Right lobe of liver (tissue), 6 donors: ENCODE measurements around the gene SUV39H1. TPM values are rescaled to one million over a fixed set of nuclear protein-coding genes. Genes with fewer than 3 reads are reported as not detected.
A peak's percentile ranks its signal among the peaks of the same experiment; 100 is the strongest.

Experiments
- ATAC-seq, 4 donors: fragments of 200-7000 bp; cut with Tn5 transposase; one replicate each; pipeline ENCODE4 v1.9.1; 2020; ENCODE audit warnings: mild to moderate bottlenecking in 4 of 4, moderate library complexity in 4 of 4
- DNase-seq, 3 donors: peaks; one replicate each; pipeline ENCODE4 v3.0.0-alpha.2; 2020
- H3K27ac ChIP-seq, 3 donors: fragments of 200-600 bp; one replicate each; pipeline ENCODE4 v1.8.0; 2022
- H3K27me3 ChIP-seq, 2 donors: fragments of 200-600 bp; one replicate each; pipeline ENCODE4 v1.8.0; 2022
- H3K36me3 ChIP-seq, 4 donors: fragments of 200-600 bp; sonication (generic) in 1 of 4; one replicate each; pipeline versions ENCODE4 v1.5.1 to v1.8.0; 2017 to 2022; ENCODE audit warnings: control low read depth in 1 of 4
- H3K4me1 ChIP-seq, 4 donors: fragments of 200-600 bp; sonication (generic) in 1 of 4; one replicate each; pipeline versions ENCODE4 v1.5.1 to v1.8.0; 2017 to 2022; ENCODE audit warnings: control low read depth in 1 of 4
- H3K4me3 ChIP-seq, 3 donors: fragments of 200-600 bp; one replicate each; pipeline ENCODE4 v1.8.0; 2022
- H3K9me3 ChIP-seq, 4 donors: fragments of 200-600 bp; sonication (generic) in 1 of 4; one replicate each; pipeline versions ENCODE4 v1.5.1 to v1.8.0; 2017 to 2022; ENCODE audit warnings: control low read depth in 1 of 4
- POLR2A ChIP-seq: fragments of 450-650 bp; IDR thresholded peaks from one replicate; pipeline ENCODE4 v1.6.1; 2017; ENCODE audit warnings: antibody characterized with exemption, mild to moderate bottlenecking
- WGBS: methylation state at CpG from one replicate; pipeline ENCODE4 v1.1.6; 2018; ENCODE audit warnings: low coverage, low lambda C conversion rate; ENCODE audit not compliant: insufficient coverage; ENCODE audit errors: missing lambda C conversion rate; 5-methylcytosine and 5-hydroxymethylcytosine counted together
- intact Hi-C, 2 donors: fragments of 100-400 bp; cut with DNase I; formaldehyde crosslinking; loops; one replicate each; pipeline versions ENCODE4 v1.11.2 to v1.14.1; 2022
- total RNA-seq, 6 experiments: library from RNA; depleted of rRNA in 2 of 6; stranded (reverse); fragments of >200 nt in 2 of 6; fragmentation: NEBNext Ultra II Directional in 3 of 6; extraction: Animal tissue kit (Norgen Biotek cat#: 25700) in 3 of 6; gene quantifications; one replicate each; pipeline versions ENCODE4 v1.1.0 to v1.2.4, GENCODE V29; 2016 to 2023
- TF ChIP-seq, protein P1 (sequence below), 4 donors: fragments of 200-600 bp in 3 of 4; fragments of 450-650 bp in 1 of 4; IDR thresholded peaks; one replicate each; pipeline versions ENCODE4 v1.5.1 to v1.8.0; 2016 to 2022; ENCODE audit warnings: antibody characterized with exemption in 4 of 4, mild to moderate bottlenecking in 2 of 4
- donor health status: DM: no; HTN: yes; CAD: no.
- donor health status: DM: no; HTN: no; CAD: no.
- donor health status: DM: no; HTN: no; CAD: no.
- donor health status: DM: no; HTN: yes; CAD: no.
- donor health status: DM: no; HTN: yes; CAD: no.

Gene SUV39H1
- total RNA-seq, 6 experiments from 2014 or later: 2.2 to 10.8 (median 3.5) TPM

DNA sequence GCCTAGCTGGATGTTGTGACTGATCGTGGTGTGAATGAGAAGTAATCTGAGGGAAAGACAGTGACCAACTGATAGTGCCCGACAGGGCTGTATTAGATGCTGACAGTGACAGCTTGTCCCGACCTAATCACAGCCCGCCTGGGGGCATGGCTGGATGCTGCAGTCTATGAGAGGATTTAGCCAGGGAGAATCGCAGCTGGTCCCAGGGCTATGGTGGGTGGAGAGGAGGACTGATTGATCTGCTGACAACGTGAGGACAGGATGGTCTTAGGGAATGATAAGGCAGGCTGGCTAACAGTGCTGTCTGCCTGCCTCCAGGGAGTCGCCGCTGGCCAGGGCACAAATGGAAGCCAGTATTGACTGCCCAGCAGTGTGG, 621 bp upstream of the SUV39H1 start:
- ATAC-seq: peak; percentile 12 to 38 (median 16)
- peak overlapping the region; percentile 42 to 61 (median 52) for H3K4me3 ChIP-seq
- no peaks in the 10 kb centered on the region for H3K27me3 ChIP-seq
- peak overlapping the region; percentile 74 to 85 (median 79) for H3K27ac ChIP-seq
- no peak for DNase-seq
- H3K4me1 ChIP-seq: no peaks in the 10 kb centered on the region
- H3K9me3 ChIP-seq: no peaks in the 10 kb centered on the region
- TF ChIP-seq, protein P1, sequence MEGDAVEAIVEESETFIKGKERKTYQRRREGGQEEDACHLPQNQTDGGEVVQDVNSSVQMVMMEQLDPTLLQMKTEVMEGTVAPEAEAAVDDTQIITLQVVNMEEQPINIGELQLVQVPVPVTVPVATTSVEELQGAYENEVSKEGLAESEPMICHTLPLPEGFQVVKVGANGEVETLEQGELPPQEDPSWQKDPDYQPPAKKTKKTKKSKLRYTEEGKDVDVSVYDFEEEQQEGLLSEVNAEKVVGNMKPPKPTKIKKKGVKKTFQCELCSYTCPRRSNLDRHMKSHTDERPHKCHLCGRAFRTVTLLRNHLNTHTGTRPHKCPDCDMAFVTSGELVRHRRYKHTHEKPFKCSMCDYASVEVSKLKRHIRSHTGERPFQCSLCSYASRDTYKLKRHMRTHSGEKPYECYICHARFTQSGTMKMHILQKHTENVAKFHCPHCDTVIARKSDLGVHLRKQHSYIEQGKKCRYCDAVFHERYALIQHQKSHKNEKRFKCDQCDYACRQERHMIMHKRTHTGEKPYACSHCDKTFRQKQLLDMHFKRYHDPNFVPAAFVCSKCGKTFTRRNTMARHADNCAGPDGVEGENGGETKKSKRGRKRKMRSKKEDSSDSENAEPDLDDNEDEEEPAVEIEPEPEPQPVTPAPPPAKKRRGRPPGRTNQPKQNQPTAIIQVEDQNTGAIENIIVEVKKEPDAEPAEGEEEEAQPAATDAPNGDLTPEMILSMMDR (IDR thresholded peaks at IDR 0.05): no peak
- TF ChIP-seq POLR2A: no peak
- no peaks in the 10 kb centered on the region for H3K36me3 ChIP-seq
- 63% methylated on average over 6 of the region's 8 CpGs for WGBS
- intact Hi-C loops: no loop called here

DNA sequence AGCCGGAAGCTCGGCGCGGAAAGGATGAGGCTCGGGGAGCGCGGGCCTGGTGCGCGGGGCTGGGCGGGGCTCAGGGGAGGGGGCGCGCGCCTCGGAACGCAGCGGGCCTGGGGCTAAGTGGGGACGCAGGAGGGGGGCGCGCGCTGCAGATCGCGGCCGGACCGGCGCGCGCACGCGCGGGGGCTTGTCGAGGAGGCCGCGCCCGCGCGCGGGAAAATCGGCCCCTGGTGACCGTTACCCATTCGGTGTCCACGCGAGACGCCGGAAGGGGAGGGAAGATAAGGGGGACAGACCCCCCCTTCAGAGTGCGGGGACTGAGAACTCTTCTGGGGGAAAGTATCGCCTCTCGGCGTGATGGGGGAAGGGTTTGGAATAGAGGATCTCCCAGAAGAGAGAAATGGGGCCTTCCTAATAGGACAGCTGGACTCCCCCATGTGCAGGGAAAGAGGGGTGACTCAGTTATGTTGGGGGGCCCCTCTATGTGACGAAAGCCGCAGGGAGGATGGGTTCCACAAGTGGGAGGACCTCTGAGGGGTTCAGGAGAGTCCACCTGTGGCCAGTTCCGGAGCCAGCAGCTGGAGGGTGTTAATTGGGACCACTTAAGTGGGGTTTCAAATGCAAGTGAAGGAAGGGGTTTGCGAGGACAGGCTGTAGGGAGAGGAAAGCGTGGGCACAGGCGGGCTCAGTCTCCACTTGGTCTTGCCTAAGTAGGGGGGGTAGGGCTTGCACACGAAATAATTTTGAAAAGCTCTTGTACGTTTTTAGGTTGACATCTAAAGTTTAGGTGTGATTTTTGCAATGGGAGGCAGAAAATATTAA, 584 bp downstream of the SUV39H1 start:
- Histone ChIP-seq H3K36me3 (no peaks in the 10 kb centered on the region), H3K27me3 (no peaks in the 10 kb centered on the region), H3K27ac (peak overlapping the region in 2 of 3 donors; percentile 79 to 85), H3K9me3 (no peaks in the 10 kb centered on the region), H3K4me1 (no peaks in the 10 kb centered on the region), H3K4me3 (peak overlapping the region; percentile 42 to 61 (median 52))
- ATAC-seq (no peak), DNase-seq (peak in 1 of 3 donors; percentile 38)
- 21% methylated on average over 15 of the region's 56 CpGs for WGBS
- TF ChIP-seq, protein P1 (IDR thresholded peaks at IDR 0.05): no peak
- TF ChIP-seq POLR2A: no peak
- intact Hi-C loops: no loop called here

DNA sequence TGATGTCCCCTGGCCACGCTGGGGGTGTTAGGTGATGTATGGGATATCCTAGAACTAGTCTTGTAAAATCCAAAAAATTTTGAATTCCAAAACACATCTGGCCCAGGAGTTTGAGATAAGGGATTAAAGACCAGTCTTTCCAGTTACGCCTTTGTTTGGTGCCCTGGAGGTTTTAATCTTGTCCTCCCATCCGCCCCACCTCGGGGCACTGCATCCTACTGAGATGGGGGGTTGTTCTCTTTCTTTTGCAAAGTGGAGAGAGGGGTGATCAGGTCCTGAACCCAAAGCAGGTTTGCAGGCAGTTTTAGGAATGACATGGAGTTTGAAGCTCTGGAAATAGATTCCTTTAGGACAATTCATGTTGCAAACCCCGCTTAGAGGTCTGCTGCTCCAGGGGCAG, 1.8 kb downstream of the SUV39H1 start:
- 64% methylated on average over 4 of the region's 5 CpGs for WGBS
- H3K36me3 ChIP-seq: no peaks in the 10 kb centered on the region
- intact Hi-C loops: no loop called here
- no peaks in the 10 kb centered on the region for H3K27me3 ChIP-seq
- H3K4me3 ChIP-seq: no peak overlapping the region
- H3K4me1 ChIP-seq: no peaks in the 10 kb centered on the region
- no peaks in the 10 kb centered on the region for H3K9me3 ChIP-seq
- ATAC-seq: no peak
- no peak for DNase-seq
- TF ChIP-seq POLR2A: no peak
- TF ChIP-seq, protein P1 (IDR thresholded peaks at IDR 0.05): no peak
- H3K27ac ChIP-seq: no peak overlapping the region

DNA sequence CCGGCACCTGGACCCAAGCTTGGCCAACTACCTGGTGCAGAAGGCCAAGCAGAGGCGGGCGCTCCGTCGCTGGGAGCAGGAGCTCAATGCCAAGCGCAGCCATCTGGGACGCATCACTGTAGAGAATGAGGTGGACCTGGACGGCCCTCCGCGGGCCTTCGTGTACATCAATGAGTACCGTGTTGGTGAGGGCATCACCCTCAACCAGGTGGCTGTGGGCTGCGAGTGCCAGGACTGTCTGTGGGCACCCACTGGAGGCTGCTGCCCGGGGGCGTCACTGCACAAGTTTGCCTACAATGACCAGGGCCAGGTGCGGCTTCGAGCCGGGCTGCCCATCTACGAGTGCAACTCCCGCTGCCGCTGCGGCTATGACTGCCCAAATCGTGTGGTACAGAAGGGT, 3.7 kb downstream of the SUV39H1 start:
- DNase-seq (no peak), ATAC-seq (no peak)
- TF ChIP-seq, protein P1 (IDR thresholded peaks at IDR 0.05): no peak
- TF ChIP-seq POLR2A: no peak
- Histone ChIP-seq H3K4me1 (peaks cover 0 to 5% (median 0%) of the 10 kb centered on the region in 4 donors), H3K4me3 (no peak overlapping the region), H3K27ac (no peak overlapping the region), H3K9me3 (no peaks in the 10 kb centered on the region), H3K27me3 (no peaks in the 10 kb centered on the region), H3K36me3 (no peaks in the 10 kb centered on the region)
- intact Hi-C loops: no loop called here
- no CpG with 5 or more reads among the region's 23 CpGs for WGBS
